ENCODE data around the gene PLEK2.
"Not testable (repeated sequence)": the region's sequence is repeated elsewhere in the genome, so short reads cannot be mapped to it uniquely, and the experiment has no call there.

The PLEK2 gene

GRCh38 chr14:67428501-67429031 is 16.6 kb upstream of the PLEK2 start:
- no peak for DNase-seq (ENCODE audit: low read depth in 2 of 2)

- DNase-seq (ENCODE audit: low read depth in 2 of 2): peak; percentile 43 to 56
These were observed 15.1 kb upstream of the PLEK2 start for GRCh38 chr14:67426983-67427606.

- DNase-seq (ENCODE audit: low read depth in 2 of 2): no peak
These were observed 14.2 kb upstream of the PLEK2 start for GRCh38 chr14:67426161-67426560.

DNA sequence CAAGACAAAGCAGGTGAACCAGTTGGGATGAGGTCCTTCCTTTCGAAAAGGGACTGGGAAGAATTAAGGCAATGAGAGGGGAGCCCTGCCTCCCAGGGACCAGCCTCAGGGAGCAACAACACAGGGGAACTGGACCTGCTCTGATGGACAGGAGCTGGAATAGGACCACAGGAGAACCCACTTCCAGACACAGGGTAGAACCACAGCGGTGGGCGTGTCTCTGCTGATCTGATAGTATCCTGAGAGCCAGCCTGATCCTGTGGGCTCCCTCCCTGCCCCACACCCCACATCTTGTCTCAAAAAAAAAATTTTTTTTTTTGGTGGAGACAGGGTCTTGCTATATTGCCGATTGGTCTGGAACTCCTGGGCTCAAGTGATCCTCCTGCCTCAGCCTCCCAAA is 13.6 kb upstream of the PLEK2 start:
- DNase-seq (ENCODE audit: low read depth in 2 of 2): no peak

DNA sequence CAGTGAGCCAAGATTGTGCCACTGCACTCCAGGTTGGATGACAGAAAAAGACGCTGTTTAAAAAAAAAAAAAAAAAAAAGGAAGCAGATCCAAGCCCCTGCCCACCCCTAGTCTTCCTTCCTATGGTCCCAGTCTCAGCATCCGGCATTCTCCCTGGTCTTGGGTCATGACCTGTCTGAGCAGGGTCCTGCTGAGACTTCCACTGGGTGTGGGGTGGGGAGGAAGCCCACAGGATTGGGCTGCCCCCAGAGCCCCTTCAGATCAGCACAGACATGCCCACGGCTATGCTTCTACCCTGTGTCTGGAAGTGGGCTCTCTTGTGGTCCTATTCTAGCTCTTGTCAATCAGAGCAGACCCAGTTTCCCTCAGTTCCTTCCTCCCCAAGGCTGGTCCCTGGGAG is 12.6 kb upstream of the PLEK2 start:
- DNase-seq (ENCODE audit: low read depth in 2 of 2): no peak

DNA sequence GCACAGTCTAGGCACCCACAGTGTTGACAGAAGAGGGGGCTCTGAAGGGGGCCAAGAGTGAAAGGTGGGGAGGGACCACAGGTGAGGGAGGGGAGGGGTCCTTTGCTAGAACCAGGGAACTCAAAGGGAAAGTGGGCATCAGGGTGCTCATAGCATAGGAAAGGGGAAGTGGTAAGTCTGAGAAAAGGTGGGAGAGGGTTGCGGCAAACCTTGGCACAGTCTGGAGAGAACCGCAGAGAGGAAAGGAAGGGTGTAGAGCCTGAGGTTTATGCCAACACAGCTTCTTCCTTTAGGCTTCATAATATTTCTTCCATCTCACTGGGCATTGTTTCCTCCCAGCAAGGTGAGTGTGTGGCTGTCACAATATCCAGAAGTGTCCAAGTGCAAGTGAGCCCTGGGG is 11.5 kb upstream of the PLEK2 start:
- DNase-seq (ENCODE audit: low read depth in 2 of 2): no peak

GRCh38 chr14:67421356-67422224 is 9.6 kb upstream of the PLEK2 start:
- no peak for DNase-seq (ENCODE audit: low read depth in 2 of 2)

GRCh38 chr14:67420102-67420739 is 8.3 kb upstream of the PLEK2 start:
- peak in 1 of 2 experiments; percentile 12 for DNase-seq (ENCODE audit: low read depth in 2 of 2)

DNA sequence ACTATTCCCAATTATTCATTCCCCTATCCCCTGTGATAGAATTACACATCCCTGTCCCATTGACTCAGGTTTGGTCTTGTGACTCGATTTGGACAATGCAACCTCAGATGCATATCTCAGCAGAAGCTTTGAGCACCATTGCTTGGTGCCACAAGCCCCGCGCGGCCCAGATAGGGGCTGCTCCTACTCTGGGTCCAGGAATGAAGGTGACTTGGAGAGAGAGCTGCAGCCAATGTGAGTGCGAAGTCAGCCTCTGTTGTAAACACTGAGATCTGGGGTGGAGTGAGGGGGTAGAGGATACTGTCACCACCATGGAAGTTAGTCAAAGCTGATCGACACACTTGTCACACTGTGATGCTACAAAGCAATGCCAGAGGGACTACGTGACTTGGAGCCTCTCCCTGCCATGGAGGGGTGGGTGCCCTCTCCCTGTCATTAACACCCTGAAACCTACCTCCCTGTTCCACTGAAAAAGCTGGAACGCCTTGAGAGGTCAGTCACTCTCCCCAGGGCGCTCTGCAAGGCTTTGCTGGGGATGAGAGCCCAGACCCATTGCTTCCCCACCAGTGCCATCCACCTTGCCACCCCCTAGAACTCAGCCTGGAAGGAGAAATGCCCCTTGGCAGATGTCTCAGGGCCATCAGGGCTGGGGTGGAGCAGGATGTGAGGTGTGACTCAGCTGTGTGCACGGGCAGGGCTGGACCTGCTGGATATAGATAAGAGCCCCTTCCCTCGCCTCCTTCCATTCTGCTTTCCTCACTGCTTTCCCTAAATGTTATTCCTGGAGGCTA is 6.6 kb upstream of the PLEK2 start:
- no peak for DNase-seq (ENCODE audit: low read depth in 2 of 2)

DNA sequence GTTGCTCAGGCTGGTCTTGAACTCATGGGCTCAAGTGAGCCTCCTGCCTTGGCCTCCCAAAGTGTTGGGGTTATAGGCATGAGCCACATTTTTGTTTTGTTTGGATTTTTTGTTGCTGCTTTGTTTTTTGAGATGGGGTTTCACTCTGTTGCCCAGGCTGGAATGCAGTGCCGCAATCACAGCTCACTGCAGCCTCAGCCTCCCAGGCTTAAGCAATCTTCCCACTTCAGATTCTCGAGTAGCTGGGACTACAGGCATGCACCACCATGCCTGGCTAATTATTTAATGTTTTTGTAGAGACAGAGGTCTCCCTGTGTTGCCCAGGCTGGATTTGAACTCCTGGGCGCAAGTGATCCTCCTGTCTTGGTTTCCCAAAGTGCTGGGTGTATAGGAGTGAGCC is 5.7 kb upstream of the PLEK2 start:
- DNase-seq (ENCODE audit: low read depth in 2 of 2): no peak

- no peak for DNase-seq (ENCODE audit: low read depth in 2 of 2)
These were observed 4.8 kb upstream of the PLEK2 start for GRCh38 chr14:67416810-67417209.

- DNase-seq (ENCODE audit: low read depth in 2 of 2): no peak
These were observed 4.1 kb upstream of the PLEK2 start for GRCh38 chr14:67416085-67416484.

- not testable (repeated sequence) for DNase-seq (ENCODE audit: low read depth in 2 of 2)
These were observed 3.6 kb upstream of the PLEK2 start for GRCh38 chr14:67415610-67416009.

GRCh38 chr14:67413806-67414769 is 2.1 kb upstream of the PLEK2 start:
- DNase-seq (ENCODE audit: low read depth in 2 of 2): peak; percentile 10 to 28

DNA sequence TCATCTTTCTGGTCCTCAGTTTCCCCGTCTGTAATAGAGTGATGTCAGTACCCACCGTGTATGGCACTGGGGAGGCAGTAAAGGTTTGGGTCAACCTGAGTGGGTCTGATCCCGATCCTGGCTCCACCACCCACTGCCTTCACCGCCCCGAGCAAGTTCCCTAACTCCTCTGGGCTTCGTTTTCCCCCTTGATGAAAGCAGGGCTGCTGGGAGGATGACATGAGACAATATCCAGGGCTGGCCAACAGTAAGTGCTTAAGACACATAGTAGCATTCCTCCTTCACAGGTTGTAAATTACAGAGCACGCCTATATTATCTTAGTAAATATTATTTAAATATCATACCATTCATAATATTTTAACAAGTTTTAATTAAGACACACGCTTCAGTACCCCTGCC is 595 bp downstream of the PLEK2 start:
- DNase-seq (ENCODE audit: low read depth in 2 of 2): no peak

DNA sequence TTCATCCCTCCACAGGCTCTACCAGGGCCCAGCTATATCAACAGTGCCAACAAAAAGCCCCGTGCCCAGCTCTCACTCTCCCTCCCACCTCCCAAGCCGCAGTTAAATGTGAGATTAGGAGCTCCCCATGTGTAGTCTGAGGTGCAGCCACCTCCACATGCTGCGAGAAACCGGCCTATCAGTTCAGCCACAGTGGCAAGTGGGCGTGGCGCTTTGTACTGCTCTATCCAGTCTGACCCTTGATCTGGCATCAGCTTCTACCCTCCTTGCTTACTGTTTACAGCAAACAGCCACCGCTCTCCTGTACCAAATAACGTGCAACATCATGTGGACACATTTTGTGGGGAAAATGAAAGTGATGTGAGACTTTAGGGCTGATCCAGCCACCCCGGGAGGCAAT is 1.7 kb downstream of the PLEK2 start:
- no peak for DNase-seq (ENCODE audit: low read depth in 2 of 2)

- no peak for DNase-seq (ENCODE audit: low read depth in 2 of 2)
These were observed 2.5 kb downstream of the PLEK2 start for GRCh38 chr14:67409461-67409860.

DNA sequence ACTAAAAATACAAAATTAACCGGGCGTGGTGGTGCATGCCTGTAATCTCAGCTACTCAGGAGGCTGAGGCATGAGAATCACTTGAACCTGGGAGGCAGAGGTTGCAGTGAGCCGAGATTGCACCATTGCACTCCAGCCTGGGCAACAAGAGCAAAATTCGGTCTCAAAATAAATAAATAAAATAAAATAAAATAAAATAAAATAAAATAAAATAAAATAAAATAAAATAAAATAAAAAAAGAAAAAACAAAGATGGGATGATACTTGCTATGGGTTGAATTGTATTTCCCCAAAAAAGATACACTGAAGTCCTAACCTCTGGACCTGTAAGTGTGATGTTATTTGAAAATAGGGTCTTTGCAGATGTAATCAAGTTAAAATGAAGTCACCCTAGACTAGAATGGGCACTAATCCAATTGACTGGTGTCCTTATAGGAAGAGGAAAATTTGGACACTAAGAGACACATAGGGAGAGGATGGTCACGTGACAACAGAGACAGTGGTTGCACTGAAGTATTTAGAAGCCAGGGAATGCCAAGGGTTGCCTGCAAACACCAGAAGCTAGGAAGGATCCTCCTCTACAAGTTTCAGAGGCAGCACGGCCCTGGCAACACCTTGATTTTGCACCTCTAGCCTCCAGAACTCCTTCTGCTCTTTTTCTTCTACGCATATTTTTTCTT is 3.7 kb downstream of the PLEK2 start:
- DNase-seq (ENCODE audit: low read depth in 2 of 2): not testable (repeated sequence)

DNA sequence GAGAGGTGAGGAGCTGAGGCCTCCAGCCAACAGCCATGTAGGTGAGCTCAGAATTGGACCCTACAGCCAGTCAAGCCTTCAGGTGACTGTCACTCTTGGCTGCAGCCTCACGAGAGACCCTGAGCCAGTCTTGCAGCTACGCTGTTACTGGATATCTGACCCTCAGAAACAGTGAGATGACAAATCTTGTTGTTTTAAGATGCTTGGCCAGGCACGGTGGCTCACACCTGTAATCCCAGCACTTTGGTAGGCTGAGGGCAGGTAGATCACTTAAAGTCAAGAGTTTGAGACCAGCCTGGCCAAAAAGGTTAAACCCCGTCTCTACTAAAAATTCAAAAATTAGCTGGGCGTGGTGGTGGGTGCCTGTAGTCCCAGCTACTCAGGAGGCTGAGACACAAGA is 6.2 kb downstream of the PLEK2 start:
- DNase-seq (ENCODE audit: low read depth in 2 of 2): no peak

GRCh38 chr14:67400434-67400833 is 11.5 kb downstream of the PLEK2 start:
- no peak for DNase-seq (ENCODE audit: low read depth in 2 of 2)

Data from stimulated activated CD4-positive, alpha-beta T cell treated with anti-CD3 and anti-CD28 coated beads, Interleukin-12 subunit alpha, Interleukin-12 subunit beta, amount 100 ng/mL, for 24 hours (primary cell).